MG63 (cell line): ENCODE measurements around the gene CEP89. TPM values are rescaled to one million over a fixed set of nuclear protein-coding genes. Genes with fewer than 3 reads are reported as not detected.
"Not testable (repeated sequence)": the region's sequence is repeated elsewhere in the genome, so short reads cannot be mapped to it uniquely, and the experiment has no call there.

Experiments used
- DNase-seq: peaks from one replicate; pipeline ENCODE4 v3.0.0-alpha.2; 2020
- H3K27me3 ChIP-seq: fragments of 250-450 bp; sonication (Bioruptor Pico); 2 replicates; pipeline ENCODE4 v1.5.1; 2020; ENCODE audit warnings: mild to moderate bottlenecking, moderate library complexity
- H3K36me3 ChIP-seq: fragments of 250-450 bp; sonication (Bioruptor Pico); 2 replicates; pipeline ENCODE4 v1.5.1; 2020; ENCODE audit warnings: mild to moderate bottlenecking, moderate library complexity
- H3K4me3 ChIP-seq: fragments of 250-450 bp; sonication (Bioruptor Pico); 2 replicates; pipeline ENCODE4 v1.5.1; 2020; ENCODE audit warnings: mild to moderate bottlenecking, moderate library complexity
- H3K9me3 ChIP-seq: fragments of 250-450 bp; sonication (Bioruptor Pico); 2 replicates; pipeline ENCODE4 v1.5.1; 2020; ENCODE audit warnings: mild to moderate bottlenecking, moderate library complexity
- total RNA-seq: library from RNA; depleted of rRNA; stranded (reverse); fragments of >200 nt; shearing (Covaris generic); gene quantifications from 2 replicates; pipeline ENCODE4 v1.2.3, GENCODE V29; 2014; ENCODE audit warnings: low replicate concordance; rRNA removed

The CEP89 gene
- total RNA-seq, 1 experiment from 2014 or later: 26.9 TPM

- H3K27me3 ChIP-seq: no peaks in the 10 kb centered on the region
- H3K9me3 ChIP-seq: peaks cover 4% of the 10 kb centered on the region; the same call in 1 of the 2 replicates
- H3K4me3 ChIP-seq: no peak overlapping the region
- H3K36me3 ChIP-seq: no peaks in the 10 kb centered on the region
- DNase-seq: no peak
Observed at GRCh38 chr19:32843716-32844245, 128.0 kb downstream of the CEP89 start.

- no peaks in the 10 kb centered on the region for H3K36me3 ChIP-seq
- peaks cover 4% of the 10 kb centered on the region; the same call in 1 of the 2 replicates for H3K9me3 ChIP-seq
- no peaks in the 10 kb centered on the region for H3K27me3 ChIP-seq
- no peak overlapping the region for H3K4me3 ChIP-seq
- no peak for DNase-seq
Observed at GRCh38 chr19:32842061-32842460, 129.7 kb downstream of the CEP89 start.

DNA sequence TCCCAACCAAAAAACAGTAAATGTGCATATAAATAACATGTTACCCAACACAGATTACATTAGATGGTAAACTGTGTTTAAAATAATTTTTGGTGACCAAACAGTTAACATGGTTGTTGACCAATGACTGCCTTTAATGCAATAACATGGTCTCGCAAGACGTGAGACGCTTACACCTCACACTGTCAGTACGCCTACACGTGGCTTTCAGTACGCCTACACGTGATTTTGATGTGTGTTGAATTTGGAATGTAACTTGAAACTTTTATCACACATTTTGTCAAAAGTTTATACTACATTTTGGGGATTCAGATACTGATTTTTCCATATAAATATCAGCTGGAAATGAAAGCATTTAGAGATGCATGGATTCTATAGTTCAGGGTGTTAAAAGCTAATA is 134.2 kb downstream of the CEP89 start:
- DNase-seq: no peak
- Histone ChIP-seq H3K9me3 (peaks cover 4% of the 10 kb centered on the region; the same call in 1 of the 2 replicates), H3K4me3 (no peak overlapping the region), H3K27me3 (no peaks in the 10 kb centered on the region), H3K36me3 (no peaks in the 10 kb centered on the region)

GRCh38 chr19:32833388-32833787 is 138.4 kb downstream of the CEP89 start:
- not testable (repeated sequence) for H3K27me3 ChIP-seq, H3K4me3 ChIP-seq, H3K9me3 ChIP-seq, DNase-seq, H3K36me3 ChIP-seq

DNA sequence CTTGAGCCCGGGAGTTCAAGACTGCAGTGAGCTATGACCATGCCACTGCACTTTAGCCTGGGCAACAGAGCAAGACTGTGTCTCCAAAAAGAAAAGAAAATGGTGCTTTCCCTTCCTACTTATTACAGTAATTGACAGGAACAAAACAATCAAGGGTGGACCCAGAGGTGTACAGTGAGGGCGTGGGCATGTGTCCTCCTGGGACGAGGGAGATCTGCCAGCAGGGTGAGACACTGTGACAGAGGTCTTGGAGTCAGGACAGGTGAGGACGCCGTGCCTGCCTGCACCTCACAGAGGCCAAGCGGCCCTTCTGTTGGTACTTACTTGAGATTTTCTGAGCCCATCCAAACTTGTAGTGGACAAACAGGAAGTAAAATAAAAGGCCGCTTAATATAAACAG is 138.9 kb downstream of the CEP89 start:
- DNase-seq, H3K4me3 ChIP-seq, H3K36me3 ChIP-seq, H3K27me3 ChIP-seq, H3K9me3 ChIP-seq: not testable (repeated sequence)

DNA sequence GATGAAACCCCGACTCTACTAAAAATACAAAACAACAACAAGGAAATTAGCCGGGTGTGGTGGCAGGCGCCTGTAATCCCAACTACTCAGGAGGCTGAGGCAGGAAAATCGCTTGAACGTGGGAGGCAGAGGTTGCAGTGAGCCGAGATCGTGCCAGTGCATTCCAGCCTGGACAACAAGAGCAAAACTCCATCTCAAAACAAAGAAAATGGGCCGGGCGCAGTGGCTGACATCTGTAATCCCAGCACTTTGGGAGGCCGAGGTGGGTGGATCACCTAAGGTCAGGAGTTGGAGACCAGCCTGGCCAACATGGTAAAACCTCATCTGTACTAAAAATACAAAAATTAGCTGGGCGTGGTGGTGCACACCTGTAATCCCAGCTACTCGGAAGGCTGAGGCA is 139.7 kb downstream of the CEP89 start:
- H3K36me3 ChIP-seq, DNase-seq, H3K9me3 ChIP-seq, H3K4me3 ChIP-seq, H3K27me3 ChIP-seq: not testable (repeated sequence)

DNA sequence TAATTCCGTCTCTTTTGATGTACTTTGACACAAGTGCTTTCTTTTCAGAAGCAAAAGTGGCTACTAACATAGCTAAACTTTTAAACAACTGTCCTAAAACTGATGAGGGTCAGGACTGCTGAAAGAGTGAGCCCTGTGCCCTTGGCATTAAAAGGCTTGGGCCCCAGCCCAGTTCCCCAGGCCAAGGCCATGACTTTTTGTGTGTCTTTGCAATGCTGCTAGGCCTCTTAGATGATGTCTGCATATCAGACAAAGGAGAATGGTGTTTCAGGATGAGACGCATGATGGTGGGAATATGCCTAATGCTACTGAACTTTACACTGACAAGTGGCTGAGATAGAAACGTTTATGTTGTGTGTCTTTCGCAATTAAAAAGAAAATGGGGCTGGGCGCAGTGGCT is 140.1 kb downstream of the CEP89 start:
- DNase-seq: no peak
- Histone ChIP-seq H3K36me3 (no peaks in the 10 kb centered on the region), H3K4me3 (no peak overlapping the region), H3K9me3 (no peaks in the 10 kb centered on the region), H3K27me3 (no peaks in the 10 kb centered on the region)

GRCh38 chr19:32830231-32831014 is 141.3 kb downstream of the CEP89 start:
- peak; percentile 15 for DNase-seq
- H3K9me3 ChIP-seq: no peaks in the 10 kb centered on the region
- no peaks in the 10 kb centered on the region for H3K27me3 ChIP-seq
- H3K4me3 ChIP-seq: no peak overlapping the region
- H3K36me3 ChIP-seq: no peaks in the 10 kb centered on the region

GRCh38 chr19:32829345-32829896 is 142.3 kb downstream of the CEP89 start:
- H3K4me3 ChIP-seq: no peak overlapping the region
- no peaks in the 10 kb centered on the region for H3K36me3 ChIP-seq
- H3K9me3 ChIP-seq: no peaks in the 10 kb centered on the region
- no peak for DNase-seq
- H3K27me3 ChIP-seq: no peaks in the 10 kb centered on the region

GRCh38 chr19:32828643-32829344 is 143.0 kb downstream of the CEP89 start:
- DNase-seq: no peak
- Histone ChIP-seq H3K27me3 (no peaks in the 10 kb centered on the region), H3K9me3 (no peaks in the 10 kb centered on the region), H3K36me3 (no peaks in the 10 kb centered on the region), H3K4me3 (no peak overlapping the region)

GRCh38 chr19:32828139-32828538 is 143.6 kb downstream of the CEP89 start:
- Histone ChIP-seq H3K4me3 (no peak overlapping the region), H3K9me3 (no peaks in the 10 kb centered on the region), H3K36me3 (no peaks in the 10 kb centered on the region), H3K27me3 (no peaks in the 10 kb centered on the region)
- DNase-seq: no peak

Other genes with a start within 250 kb of the CEP89 start
- gene SLC7A9, start 102.2 kb downstream of the CEP89 start, total RNA-seq: not detected in 2 replicates
- 7.2 and 14.8 TPM in 2 replicates for gene FAAP24, start 284 bp upstream of the CEP89 start, total RNA-seq
- gene RHPN2, start 92.9 kb upstream of the CEP89 start, total RNA-seq: 8.9 and 18.6 TPM in 2 replicates
- gene GPATCH1, start 109.2 kb upstream of the CEP89 start, total RNA-seq: 6.4 and 6.5 TPM in 2 replicates
- not detected in 2 replicates for gene WDR88, start 160.2 kb upstream of the CEP89 start, total RNA-seq
- gene LRP3, start 222.4 kb upstream of the CEP89 start, total RNA-seq: 68.8 and 98.8 TPM in 2 replicates